ENCODE data around the gene ANTXR2.
"Not testable (repeated sequence)": the region's sequence is repeated elsewhere in the genome, so short reads cannot be mapped to it uniquely, and the experiment has no call there.

The ANTXR2 gene

GRCh38 chr4:79904331-79904730 is 168.7 kb downstream of the ANTXR2 start:
- no peak for DNase-seq

- no peak for DNase-seq
Observed at GRCh38 chr4:79900182-79900581, 172.8 kb downstream of the ANTXR2 start.

- DNase-seq: no peak
Observed at GRCh38 chr4:79899481-79899880, 173.5 kb downstream of the ANTXR2 start.

GRCh38 chr4:79898055-79898454 is 175.0 kb downstream of the ANTXR2 start:
- no peak for DNase-seq

- no peak for DNase-seq
Observed at GRCh38 chr4:79897174-79897573, 175.9 kb downstream of the ANTXR2 start.

- no peak for DNase-seq
Observed at GRCh38 chr4:79893456-79893855, 179.6 kb downstream of the ANTXR2 start.

GRCh38 chr4:79889026-79889425 is 184.0 kb downstream of the ANTXR2 start:
- not testable (repeated sequence) for DNase-seq

GRCh38 chr4:79886557-79886956 is 186.5 kb downstream of the ANTXR2 start:
- DNase-seq: no peak

GRCh38 chr4:79886021-79886420 is 187.0 kb downstream of the ANTXR2 start:
- DNase-seq: no peak

GRCh38 chr4:79883290-79883689 is 189.7 kb downstream of the ANTXR2 start:
- DNase-seq: no peak

GRCh38 chr4:79882806-79883205 is 190.2 kb downstream of the ANTXR2 start:
- DNase-seq: peak; percentile 15

- no peak for DNase-seq
Observed at GRCh38 chr4:79881407-79881806, 191.6 kb downstream of the ANTXR2 start.

GRCh38 chr4:79877511-79877910 is 195.5 kb downstream of the ANTXR2 start:
- DNase-seq: no peak

- DNase-seq: no peak
Observed at GRCh38 chr4:79875344-79875899, 197.6 kb downstream of the ANTXR2 start.

- no peak for DNase-seq
Observed at GRCh38 chr4:79874197-79874596, 198.8 kb downstream of the ANTXR2 start.

GRCh38 chr4:79872738-79873137 is 200.3 kb downstream of the ANTXR2 start:
- no peak for DNase-seq

GRCh38 chr4:79871961-79872360 is 201.1 kb downstream of the ANTXR2 start:
- DNase-seq: no peak

- DNase-seq: no peak
Observed at GRCh38 chr4:79869597-79870237, 203.3 kb downstream of the ANTXR2 start.

GRCh38 chr4:79865201-79865597 is 207.8 kb downstream of the ANTXR2 start:
- DNase-seq: peak; percentile 90

- no peak for DNase-seq
Observed at GRCh38 chr4:79864500-79865200, 208.4 kb downstream of the ANTXR2 start.

- DNase-seq: no peak
Observed at GRCh38 chr4:79863333-79863732, 209.7 kb downstream of the ANTXR2 start.

- no peak for DNase-seq
Observed at GRCh38 chr4:79862821-79863220, 210.2 kb downstream of the ANTXR2 start.

GRCh38 chr4:79857811-79858210 is 215.2 kb downstream of the ANTXR2 start:
- no peak for DNase-seq

GRCh38 chr4:79856196-79856595 is 216.8 kb downstream of the ANTXR2 start:
- no peak for DNase-seq

Measured in fibroblast of skin of right biceps (primary cell).